ENCODE results near the gene CHST9. TPM values are rescaled to one million over a fixed set of nuclear protein-coding genes. Genes with fewer than 3 reads are reported as not detected.
A peak's percentile ranks its signal among the peaks of the same experiment; 100 is the strongest.

CHST9 gene
- total and polyA plus RNA-seq, 2 of the 13 experiments (the other 11 are each of a cell fraction or from before 2014, with no cell fraction given) = 3.2 to 9.6 TPM

DNA sequence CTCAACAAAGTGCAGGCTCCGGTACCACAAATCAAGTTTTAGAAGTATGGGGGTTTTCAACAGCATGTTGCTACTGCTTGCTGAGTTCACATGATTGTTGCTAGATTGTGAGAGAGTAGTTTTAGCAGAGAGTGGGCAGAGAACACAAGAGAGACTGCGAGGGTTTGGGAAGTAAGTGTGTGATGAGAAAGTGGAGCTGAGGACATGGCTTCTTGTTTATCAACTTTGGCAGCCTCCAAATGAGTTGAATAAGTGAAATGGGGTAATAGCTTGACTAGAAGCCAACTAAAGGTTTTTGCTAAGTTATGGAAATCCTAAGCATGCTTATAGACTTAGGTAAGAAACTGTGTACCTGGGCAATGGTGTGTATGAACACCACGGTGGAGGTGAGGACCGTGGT, 135.1 kb downstream of the CHST9 start (continued):
- TF ChIP-seq TOPORS (CRISPR knock-in tag; IDR thresholded peaks at IDR 0.05) (no peak), DNMT1 (CRISPR knock-in tag; IDR thresholded peaks at IDR 0.05) (no peak), MAFF (IDR thresholded peaks at IDR 0.05; ENCODE audit: low read depth, low read length) (no peak), THYN1 (CRISPR knock-in tag; IDR thresholded peaks at IDR 0.05; ENCODE audit: borderline replicate concordance, low read depth) (no peak), ARNTL (CRISPR knock-in tag; IDR thresholded peaks at IDR 0.05) (no peak)
- TF ChIP-seq, protein P1, sequence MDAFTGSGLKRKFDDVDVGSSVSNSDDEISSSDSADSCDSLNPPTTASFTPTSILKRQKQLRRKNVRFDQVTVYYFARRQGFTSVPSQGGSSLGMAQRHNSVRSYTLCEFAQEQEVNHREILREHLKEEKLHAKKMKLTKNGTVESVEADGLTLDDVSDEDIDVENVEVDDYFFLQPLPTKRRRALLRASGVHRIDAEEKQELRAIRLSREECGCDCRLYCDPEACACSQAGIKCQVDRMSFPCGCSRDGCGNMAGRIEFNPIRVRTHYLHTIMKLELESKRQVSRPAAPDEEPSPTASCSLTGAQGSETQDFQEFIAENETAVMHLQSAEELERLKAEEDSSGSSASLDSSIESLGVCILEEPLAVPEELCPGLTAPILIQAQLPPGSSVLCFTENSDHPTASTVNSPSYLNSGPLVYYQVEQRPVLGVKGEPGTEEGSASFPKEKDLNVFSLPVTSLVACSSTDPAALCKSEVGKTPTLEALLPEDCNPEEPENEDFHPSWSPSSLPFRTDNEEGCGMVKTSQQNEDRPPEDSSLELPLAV (CRISPR knock-in tag; conservative IDR thresholded peaks at IDR 0.05; ENCODE audit: low read depth) = no peak
- TF ChIP-seq, protein P2, sequence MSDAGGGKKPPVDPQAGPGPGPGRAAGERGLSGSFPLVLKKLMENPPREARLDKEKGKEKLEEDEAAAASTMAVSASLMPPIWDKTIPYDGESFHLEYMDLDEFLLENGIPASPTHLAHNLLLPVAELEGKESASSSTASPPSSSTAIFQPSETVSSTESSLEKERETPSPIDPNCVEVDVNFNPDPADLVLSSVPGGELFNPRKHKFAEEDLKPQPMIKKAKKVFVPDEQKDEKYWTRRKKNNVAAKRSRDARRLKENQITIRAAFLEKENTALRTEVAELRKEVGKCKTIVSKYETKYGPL (CRISPR knock-in tag; IDR thresholded peaks at IDR 0.05) = no peak

DNA sequence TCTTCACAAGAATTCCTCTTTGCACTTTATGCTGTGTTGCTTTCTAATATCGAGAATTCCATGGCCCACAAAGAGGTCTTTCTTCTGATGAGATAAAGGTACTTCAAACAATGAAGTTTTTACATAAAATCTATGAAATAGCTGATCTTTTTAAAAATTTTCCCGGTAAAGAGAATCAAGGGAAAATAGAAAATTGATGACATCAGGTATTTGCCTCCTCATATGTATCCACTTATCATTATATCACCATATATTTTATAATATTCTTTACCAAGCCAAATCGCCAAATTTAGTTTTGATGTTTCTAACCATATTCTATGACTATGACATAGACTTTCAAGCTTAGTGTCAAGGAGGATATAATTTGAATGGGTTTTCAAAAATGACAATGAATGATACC, 139.8 kb downstream of the CHST9 start:
- no peaks in the 10 kb centered on the region for H4K20me1 ChIP-seq (ENCODE audit: insufficient read depth, low read length)
- no peak overlapping the region for H3K27ac ChIP-seq (ENCODE audit: extremely low read length, insufficient read depth, low read length)
- H3K79me2 ChIP-seq (ENCODE audit: insufficient read depth, low read length) = no peaks in the 10 kb centered on the region
- H3K27me3 ChIP-seq (ENCODE audit: control insufficient read depth in 1 of 2, insufficient read depth in 2 of 2, low read length in 2 of 2) = no peaks in the 10 kb centered on the region
- H2AFZ ChIP-seq (ENCODE audit: low read length) = no peak overlapping the region
- POLR2A ChIA-PET = no interaction called here
- DNase-seq (ENCODE audit: low spot score) (no peak), ATAC-seq (no peak), FAIRE-seq (no peak)
- TF ChIP-seq HNRNPH1 (optimal IDR thresholded peaks at IDR 0.05; ENCODE audit: low read depth, low read length) (no peak), CBX2 (IDR thresholded peaks at IDR 0.05; ENCODE audit: low read depth, low read length) (no peak), CBX2 (CRISPR knock-in tag; IDR thresholded peaks at IDR 0.05; ENCODE audit: low read depth) (no peak), PHB2 (IDR thresholded peaks at IDR 0.05; ENCODE audit: partially characterized antibody) (no peak), MAFF (IDR thresholded peaks at IDR 0.05; ENCODE audit: low read depth, low read length) (peak; percentile 58; the same call in 1 of the 2 replicates), HNF4A (CRISPR knock-in tag; IDR thresholded peaks at IDR 0.05) (no peak), RFX3 (CRISPR knock-in tag; IDR thresholded peaks at IDR 0.05) (no peak), SMARCE1 (IDR thresholded peaks at IDR 0.05; ENCODE audit: borderline replicate concordance) (no peak), MAFK (conservative IDR thresholded peaks at IDR 0.05 in 1 of 2, IDR thresholded peaks at IDR 0.05 in 1 of 2; ENCODE audit: low read length in 2 of 2) (peak; percentile 30 to 80; a peak in 2 of 4 replicates)
- TF ChIP-seq, protein P3, sequence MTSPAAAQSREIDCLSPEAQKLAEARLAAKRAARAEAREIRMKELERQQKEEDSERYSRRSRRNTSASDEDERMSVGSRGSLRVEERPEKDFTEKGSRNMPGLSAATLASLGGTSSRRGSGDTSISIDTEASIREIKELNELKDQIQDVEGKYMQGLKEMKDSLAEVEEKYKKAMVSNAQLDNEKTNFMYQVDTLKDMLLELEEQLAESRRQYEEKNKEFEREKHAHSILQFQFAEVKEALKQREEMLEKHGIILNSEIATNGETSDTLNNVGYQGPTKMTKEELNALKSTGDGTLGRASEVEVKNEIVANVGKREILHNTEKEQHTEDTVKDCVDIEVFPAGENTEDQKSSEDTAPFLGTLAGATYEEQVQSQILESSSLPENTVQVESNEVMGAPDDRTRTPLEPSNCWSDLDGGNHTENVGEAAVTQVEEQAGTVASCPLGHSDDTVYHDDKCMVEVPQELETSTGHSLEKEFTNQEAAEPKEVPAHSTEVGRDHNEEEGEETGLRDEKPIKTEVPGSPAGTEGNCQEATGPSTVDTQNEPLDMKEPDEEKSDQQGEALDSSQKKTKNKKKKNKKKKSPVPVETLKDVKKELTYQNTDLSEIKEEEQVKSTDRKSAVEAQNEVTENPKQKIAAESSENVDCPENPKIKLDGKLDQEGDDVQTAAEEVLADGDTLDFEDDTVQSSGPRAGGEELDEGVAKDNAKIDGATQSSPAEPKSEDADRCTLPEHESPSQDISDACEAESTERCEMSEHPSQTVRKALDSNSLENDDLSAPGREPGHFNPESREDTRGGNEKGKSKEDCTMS (CRISPR knock-in tag; conservative IDR thresholded peaks at IDR 0.05) = no peak
- TF ChIP-seq, protein P4, sequence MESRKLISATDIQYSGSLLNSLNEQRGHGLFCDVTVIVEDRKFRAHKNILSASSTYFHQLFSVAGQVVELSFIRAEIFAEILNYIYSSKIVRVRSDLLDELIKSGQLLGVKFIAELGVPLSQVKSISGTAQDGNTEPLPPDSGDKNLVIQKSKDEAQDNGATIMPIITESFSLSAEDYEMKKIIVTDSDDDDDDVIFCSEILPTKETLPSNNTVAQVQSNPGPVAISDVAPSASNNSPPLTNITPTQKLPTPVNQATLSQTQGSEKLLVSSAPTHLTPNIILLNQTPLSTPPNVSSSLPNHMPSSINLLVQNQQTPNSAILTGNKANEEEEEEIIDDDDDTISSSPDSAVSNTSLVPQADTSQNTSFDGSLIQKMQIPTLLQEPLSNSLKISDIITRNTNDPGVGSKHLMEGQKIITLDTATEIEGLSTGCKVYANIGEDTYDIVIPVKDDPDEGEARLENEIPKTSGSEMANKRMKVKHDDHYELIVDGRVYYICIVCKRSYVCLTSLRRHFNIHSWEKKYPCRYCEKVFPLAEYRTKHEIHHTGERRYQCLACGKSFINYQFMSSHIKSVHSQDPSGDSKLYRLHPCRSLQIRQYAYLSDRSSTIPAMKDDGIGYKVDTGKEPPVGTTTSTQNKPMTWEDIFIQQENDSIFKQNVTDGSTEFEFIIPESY (CRISPR knock-in tag; IDR thresholded peaks at IDR 0.05) = no peak
- in situ Hi-C loops (cut with HindIII; ENCODE audit: extremely low pct_ligation_motif_present, low pct_unique_long_range_greater_than_20kb) = no loop called here
- H3K9ac ChIP-seq (ENCODE audit: insufficient read depth, low read depth, low read length) = no peak overlapping the region
- no peak overlapping the region for H3K4me2 ChIP-seq (ENCODE audit: low read depth, low read length)
- CTCF ChIA-PET (ENCODE audit: low intra/inter-chr PET ratio, low total read pairs) = no interaction called here
- peaks cover 33% of the 10 kb centered on the region for H3K4me1 ChIP-seq (ENCODE audit: insufficient read depth, low read length)
- intact Hi-C loops (cut with micrococcal nuclease; ENCODE audit: unreplicated experiment) = no loop called here
- BruUV-seq (replicated peaks) = no TSS peak
- H3K4me3 ChIP-seq (replicated peaks in 1 of 3; ENCODE audit: insufficient read depth in 1 of 3, low read depth in 2 of 3, low read length in 3 of 3) = no peak overlapping the region
- H3K9me3 ChIP-seq (ENCODE audit: low read length) = no peaks in the 10 kb centered on the region
- 78% methylated on average over 3 of the region's 3 CpGs for WGBS (ENCODE audit: low lambda C conversion rate)
- H3K36me3 ChIP-seq (replicated peaks in 1 of 2; ENCODE audit: control insufficient read depth in 1 of 2, insufficient read depth in 2 of 2, low read length in 2 of 2) = 0 out of 5 replicates have a peak, but pooled peaks cover 0 to 2% of the 10 kb centered on the region in 2 experiments
